ENCODE results near the gene SUPT7L. TPM values are rescaled to one million over a fixed set of nuclear protein-coding genes. Genes with fewer than 3 reads are reported as not detected.

SUPT7L gene, protein sequence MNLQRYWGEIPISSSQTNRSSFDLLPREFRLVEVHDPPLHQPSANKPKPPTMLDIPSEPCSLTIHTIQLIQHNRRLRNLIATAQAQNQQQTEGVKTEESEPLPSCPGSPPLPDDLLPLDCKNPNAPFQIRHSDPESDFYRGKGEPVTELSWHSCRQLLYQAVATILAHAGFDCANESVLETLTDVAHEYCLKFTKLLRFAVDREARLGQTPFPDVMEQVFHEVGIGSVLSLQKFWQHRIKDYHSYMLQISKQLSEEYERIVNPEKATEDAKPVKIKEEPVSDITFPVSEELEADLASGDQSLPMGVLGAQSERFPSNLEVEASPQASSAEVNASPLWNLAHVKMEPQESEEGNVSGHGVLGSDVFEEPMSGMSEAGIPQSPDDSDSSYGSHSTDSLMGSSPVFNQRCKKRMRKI
- 17.1 and 19.4 TPM in 2 replicates for total RNA-seq

DNA sequence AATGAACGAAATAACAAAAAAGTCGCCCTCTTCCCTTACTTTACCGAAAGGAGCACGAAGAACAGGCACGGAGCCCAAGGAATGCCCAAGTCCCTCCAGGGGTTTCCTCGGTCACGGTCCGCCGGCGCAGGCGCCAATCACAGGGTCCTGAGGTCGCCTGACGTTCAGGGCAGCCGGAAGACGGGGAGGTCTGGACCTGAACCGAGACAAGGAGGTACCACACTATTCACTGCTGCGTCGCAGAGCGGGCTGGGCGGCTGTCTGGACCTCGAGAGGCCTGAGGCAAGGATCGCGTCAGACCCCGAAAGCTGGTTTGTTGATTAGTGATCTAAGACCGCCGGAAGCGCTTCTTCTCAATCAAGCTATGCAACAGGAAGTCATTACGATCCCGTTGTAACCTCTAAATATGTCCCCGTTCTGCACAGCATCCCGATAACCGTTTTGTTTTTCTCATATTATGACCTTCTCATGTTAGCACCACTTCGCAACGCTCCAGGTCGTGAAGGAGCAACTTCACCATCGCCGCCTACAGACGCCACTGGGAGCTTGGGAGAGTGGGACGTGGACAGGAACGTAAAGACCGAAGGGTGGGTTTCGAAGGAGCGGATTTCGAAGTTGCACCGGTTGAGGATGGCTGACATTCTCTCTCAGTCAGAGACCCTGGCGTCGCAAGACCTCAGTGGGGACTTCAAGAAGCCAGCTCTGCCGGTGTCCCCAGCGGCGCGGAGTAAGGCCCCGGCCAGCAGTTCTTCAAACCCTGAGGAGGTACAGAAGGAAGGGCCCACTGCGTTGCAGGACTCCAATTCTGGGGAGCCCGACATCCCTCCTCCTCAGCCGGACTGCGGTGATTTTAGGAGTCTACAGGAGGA lies at the start of gene SUPT7L, which contains the start of gene SLC4A1AP:
SUPT7L (minus strand) TSS at position 330 of the 869 bp plus-strand sequence. CDS start 1,422 bp downstream, outside the sequence.
SLC4A1AP (plus strand) TSS at position 605 of the 869 bp plus-strand sequence; CDS start at position 631, 26 bp downstream.

DNA sequence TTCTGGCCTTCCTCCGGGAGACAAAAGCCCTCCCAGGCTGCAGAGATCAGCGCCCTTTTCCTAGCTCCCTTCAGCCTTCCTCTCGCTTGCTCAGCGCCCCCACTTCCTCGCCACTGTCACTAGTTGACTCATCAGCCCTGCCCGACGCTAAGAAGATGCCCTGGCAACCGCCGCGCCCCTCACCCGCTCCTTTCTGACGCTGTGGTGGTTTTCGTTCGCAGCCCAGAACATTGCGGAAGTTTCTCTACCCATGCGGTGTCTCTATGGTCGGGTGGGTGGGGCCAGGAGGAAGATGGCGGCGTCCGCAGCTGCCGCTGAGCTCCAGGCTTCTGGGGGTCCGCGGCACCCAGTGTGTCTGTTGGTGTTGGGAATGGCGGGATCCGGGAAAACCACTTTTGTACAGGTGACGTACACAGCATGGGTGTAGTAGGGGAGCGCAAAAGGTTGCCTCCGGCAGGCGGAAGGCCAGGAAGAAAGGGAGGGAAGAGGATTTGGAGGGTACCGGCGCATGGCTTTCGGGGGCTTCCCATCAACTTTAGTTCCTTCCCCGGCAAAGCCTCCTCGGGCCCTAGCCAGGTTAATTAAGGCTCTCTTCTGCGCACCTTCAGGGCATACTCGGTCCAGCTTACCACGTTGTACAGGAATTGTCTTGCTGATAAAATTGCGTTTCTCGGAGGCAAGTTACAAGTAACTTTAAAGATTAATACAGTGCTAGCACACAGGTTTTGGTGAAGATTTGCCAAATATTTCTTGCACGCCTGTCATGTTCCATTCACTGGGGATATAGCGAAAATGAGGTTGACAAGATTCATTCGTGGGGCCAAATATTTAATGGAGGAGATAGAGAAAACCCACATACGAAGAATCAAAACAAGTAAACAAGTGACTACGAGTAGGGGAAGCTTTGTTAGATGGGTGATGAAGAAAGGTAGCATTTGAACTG lies 34.4 kb downstream of the SUPT7L start, which contains the start of the genes CCDC121 and GPN1:
CCDC121 (minus strand) TSS at position 246 of the 943 bp plus-strand sequence. CDS start 1,213 bp downstream, outside the sequence.
GPN1 (plus strand) TSS at position 284 of the 943 bp plus-strand sequence; CDS start at position 293, 9 bp downstream.

Other genes with a start within 250 kb of the SUPT7L start
- 67.1 and 95.7 TPM in 2 replicates for gene NRBP1, start 235.0 kb downstream of the SUPT7L start, total RNA-seq
- gene KRTCAP3, start 221.2 kb downstream of the SUPT7L start, total RNA-seq = 28.0 and 28.6 TPM in 2 replicates
- gene IFT172, start 173.9 kb downstream of the SUPT7L start, total RNA-seq = 3.8 and 5.8 TPM in 2 replicates
- gene FNDC4, start 168.4 kb downstream of the SUPT7L start, total RNA-seq = 9.0 and 16.9 TPM in 2 replicates
- not detected in 2 replicates for gene GCKR, start 166.8 kb downstream of the SUPT7L start, total RNA-seq
- 3.2 and 8.7 TPM in 2 replicates for gene ZNF512, start 80.6 kb downstream of the SUPT7L start, total RNA-seq
- gene CCDC121, start 34.6 kb downstream of the SUPT7L start, total RNA-seq = 0.85 and 1.9 TPM in 2 replicates
- gene GPN1, start 34.6 kb downstream of the SUPT7L start, total RNA-seq = 36.9 and 51.8 TPM in 2 replicates
- gene SLC4A1AP, start 275 bp upstream of the SUPT7L start, total RNA-seq = 23.2 and 27.7 TPM in 2 replicates
- 33.7 and 77.8 TPM in 2 replicates for gene MRPL33, start 108.1 kb upstream of the SUPT7L start, total RNA-seq
- gene RBKS, start 226.8 kb upstream of the SUPT7L start, total RNA-seq = 1.1 and 1.9 TPM in 2 replicates
- 8.7 and 10.1 TPM in 2 replicates for gene BABAM2, start 227.1 kb upstream of the SUPT7L start, total RNA-seq

Measured in tracheal epithelial cell (primary cell).